SK-N-SH (cell line): Measurements from ENCODE around the gene B4GALT6.

Source experiments
- CTCF ChIP-seq: fragments of 200-600 bp; sonication (generic); IDR thresholded peaks from 2 replicates; pipeline ENCODE4 v1.6.1; 2017; ENCODE audit warnings: antibody characterized with exemption, mild to moderate bottlenecking, moderate library complexity
- EP300 ChIP-seq, 2 experiments: IDR thresholded peaks; 2 replicates each; pipeline versions ENCODE4 v1.4.0 to v1.6.1; 2012; ENCODE audit warnings: borderline replicate concordance in 1 of 2, low read depth in 1 of 2, low read length in 1 of 2
- MAX ChIP-seq: IDR thresholded peaks from 2 replicates; pipeline ENCODE4 v1.4.0; 2012; ENCODE audit warnings: low read depth
- MXI1 ChIP-seq: IDR thresholded peaks from 2 replicates; pipeline ENCODE4 v1.6.1; 2012; ENCODE audit warnings: mild to moderate bottlenecking, low read depth, low read length, improper control_type of control experiment
- PBX3 ChIP-seq: IDR thresholded peaks from 2 replicates; pipeline ENCODE4; 2012
- POLR2AphosphoS5 ChIP-seq: IDR thresholded peaks from 2 replicates; pipeline ENCODE4 v1.6.1; 2012; ENCODE audit warnings: low read depth, low read length
- RCOR1 ChIP-seq: fragments of 150-350 bp; IDR thresholded peaks from 2 replicates; pipeline ENCODE4 v1.6.1; 2017; ENCODE audit warnings: antibody characterized with exemption, low read length
- SIN3A ChIP-seq: IDR thresholded peaks from 2 replicates; pipeline ENCODE4 v1.6.1; 2012; ENCODE audit warnings: low read depth, mild to moderate bottlenecking, low read length, moderate library complexity, borderline replicate concordance

GRCh38 chr18:31586616-31587015, 97.8 kb downstream of the B4GALT6 start:
- TF ChIP-seq PBX3 (no peak), RCOR1 (no peak), MAX (no peak), EP300 (IDR thresholded peaks at IDR 0.05; ENCODE audit: borderline replicate concordance in 1 of 2, low read depth in 1 of 2, low read length in 1 of 2) (no peak), CTCF (no peak), SIN3A (no peak), MXI1 (no peak), POLR2AphosphoS5 (no peak)
